Astrocyte of the cerebellum (primary cell): ENCODE data around the gene FFAR3.

ENCODE experiments used
- DNase-seq: peaks from one replicate; pipeline ENCODE4 v3.0.0-alpha.2; 2011; ENCODE audit warnings: low read depth
- H3K4me3 ChIP-seq: 2 replicates; pipeline ENCODE4 v1.5.1; 2011; ENCODE audit warnings: mild to moderate bottlenecking, low read depth, low read length, moderate library complexity
- CTCF ChIP-seq: IDR thresholded peaks from 2 replicates; pipeline ENCODE4 v1.5.1; 2012; ENCODE audit warnings: low read length, low read depth, moderate library complexity, mild to moderate bottlenecking; ENCODE audit errors: missing control alignments
- in situ Hi-C: cut with HindIII; loops from 2 replicates; pipeline ENCODE4 v1.10.0; 2017; ENCODE audit warnings: low sequenced_read_pairs

The FFAR3 gene

GRCh38 chr19:35313587-35313986 is 44.7 kb upstream of the FFAR3 start:
- no peak for TF ChIP-seq CTCF
- H3K4me3 ChIP-seq: no peak overlapping the region
- in situ Hi-C loops: no loop called here
- no peak for DNase-seq

- no peak overlapping the region for H3K4me3 ChIP-seq
- in situ Hi-C loops: no loop called here
- no peak for TF ChIP-seq CTCF
- DNase-seq: no peak
These were observed 44.2 kb upstream of the FFAR3 start for GRCh38 chr19:35314031-35314430.

- no peak overlapping the region for H3K4me3 ChIP-seq
- in situ Hi-C loops: no loop called here
- TF ChIP-seq CTCF: no peak
- no peak for DNase-seq
These were observed 43.3 kb upstream of the FFAR3 start for GRCh38 chr19:35314858-35315470.

- DNase-seq: no peak
- TF ChIP-seq CTCF: no peak
- in situ Hi-C loops: no loop called here
- H3K4me3 ChIP-seq: no peak overlapping the region
These were observed 42.4 kb upstream of the FFAR3 start for GRCh38 chr19:35315883-35316282.

GRCh38 chr19:35316560-35316959 is 41.7 kb upstream of the FFAR3 start:
- no peak for TF ChIP-seq CTCF
- no peak for DNase-seq
- in situ Hi-C loops: no loop called here
- no peak overlapping the region for H3K4me3 ChIP-seq

- DNase-seq: no peak
- TF ChIP-seq CTCF: no peak
- H3K4me3 ChIP-seq: no peak overlapping the region
- in situ Hi-C loops: no loop called here
These were observed 40.7 kb upstream of the FFAR3 start for GRCh38 chr19:35317464-35318043.
